ENCODE data around the gene OAS1. TPM values are rescaled to one million over a fixed set of nuclear protein-coding genes. Genes with fewer than 3 reads are reported as not detected.
"Not testable (repeated sequence)": the region's sequence is repeated elsewhere in the genome, so short reads cannot be mapped to it uniquely, and the experiment has no call there.

The OAS1 gene
- total RNA-seq, 1 donor from 2014 or later: 29.0 TPM

DNA sequence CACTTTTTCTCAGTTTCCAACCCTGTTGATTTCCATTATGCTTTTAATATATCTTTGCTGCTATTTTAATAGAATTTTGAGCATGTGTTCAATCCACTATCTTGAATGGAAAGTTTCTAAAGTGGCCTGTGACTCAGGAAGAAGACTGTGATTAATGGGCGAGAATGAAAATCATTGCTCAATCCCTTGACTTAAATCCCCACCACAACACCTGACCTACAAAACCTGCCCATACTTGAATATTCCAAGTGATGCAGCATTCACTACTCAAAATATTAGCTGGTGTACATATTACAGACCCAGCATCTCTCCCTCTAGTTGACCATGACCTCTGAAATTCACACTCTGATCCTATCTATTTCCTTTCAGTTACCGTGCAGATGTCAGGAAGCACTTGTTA lies 30.2 kb downstream of the OAS1 start:
- DNase-seq (ENCODE audit: low read depth in 2 of 2): no peak

GRCh38 chr12:112937741-112938719 lies 31.3 kb downstream of the OAS1 start, which contains the start of gene OAS3:
TSS of gene OAS3 (plus strand) at chr12:112938474. CDS start at chr12:112938531, 57 bp downstream.
- peak; percentile 30 to 61 for DNase-seq (ENCODE audit: low read depth in 2 of 2)

DNA sequence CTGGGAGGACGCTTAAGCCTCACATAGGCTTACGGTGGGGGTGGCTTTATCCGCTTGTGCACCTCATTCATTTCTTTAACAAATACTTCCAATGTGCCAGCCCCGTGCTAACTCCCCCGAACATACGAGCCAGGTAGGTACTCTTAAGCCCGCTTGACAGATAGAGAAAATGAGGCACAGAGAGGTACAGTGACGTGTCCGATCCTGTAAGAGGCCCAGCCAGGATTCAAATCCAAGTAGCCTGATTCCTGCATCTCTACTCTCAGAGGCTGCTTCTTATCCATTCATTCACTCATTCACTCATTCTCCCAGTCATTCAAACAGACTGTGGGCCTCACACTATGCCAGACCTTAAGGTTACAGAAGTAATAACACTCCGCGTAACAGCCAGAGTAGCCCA lies 32.0 kb downstream of the OAS1 start:
- no peak for DNase-seq (ENCODE audit: low read depth in 2 of 2)

DNA sequence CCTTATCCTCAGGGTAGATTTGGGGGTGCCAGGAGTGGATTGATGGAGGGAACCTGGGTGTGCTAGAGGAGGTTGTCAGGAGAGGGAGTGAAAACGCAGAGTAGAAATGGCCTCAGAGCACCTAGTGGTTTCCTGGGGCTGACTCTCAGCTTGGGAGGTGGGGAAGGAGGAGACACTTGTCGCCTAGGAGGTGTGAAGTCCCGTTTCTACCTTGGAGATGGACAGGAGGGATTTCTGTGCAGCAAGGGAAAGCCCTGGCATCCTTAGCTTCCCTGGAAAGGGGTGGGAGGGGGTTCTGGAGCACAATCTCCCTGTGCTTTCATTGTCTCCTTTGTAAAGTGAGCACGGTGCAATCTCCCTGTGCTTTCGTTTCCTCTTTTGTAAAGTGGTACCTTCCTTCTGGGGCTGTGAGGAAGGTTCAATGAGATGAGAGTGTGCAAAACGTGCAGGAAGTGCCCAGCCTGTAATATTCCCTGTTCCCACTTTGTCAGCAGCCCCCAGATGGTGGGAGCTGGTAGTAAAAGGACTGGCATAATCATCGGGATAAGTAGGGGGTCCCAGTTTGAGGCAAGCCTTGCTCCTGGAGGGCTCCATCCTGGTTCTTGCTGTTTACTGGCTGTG lies 33.1 kb downstream of the OAS1 start:
- no peak for DNase-seq (ENCODE audit: low read depth in 2 of 2)

DNA sequence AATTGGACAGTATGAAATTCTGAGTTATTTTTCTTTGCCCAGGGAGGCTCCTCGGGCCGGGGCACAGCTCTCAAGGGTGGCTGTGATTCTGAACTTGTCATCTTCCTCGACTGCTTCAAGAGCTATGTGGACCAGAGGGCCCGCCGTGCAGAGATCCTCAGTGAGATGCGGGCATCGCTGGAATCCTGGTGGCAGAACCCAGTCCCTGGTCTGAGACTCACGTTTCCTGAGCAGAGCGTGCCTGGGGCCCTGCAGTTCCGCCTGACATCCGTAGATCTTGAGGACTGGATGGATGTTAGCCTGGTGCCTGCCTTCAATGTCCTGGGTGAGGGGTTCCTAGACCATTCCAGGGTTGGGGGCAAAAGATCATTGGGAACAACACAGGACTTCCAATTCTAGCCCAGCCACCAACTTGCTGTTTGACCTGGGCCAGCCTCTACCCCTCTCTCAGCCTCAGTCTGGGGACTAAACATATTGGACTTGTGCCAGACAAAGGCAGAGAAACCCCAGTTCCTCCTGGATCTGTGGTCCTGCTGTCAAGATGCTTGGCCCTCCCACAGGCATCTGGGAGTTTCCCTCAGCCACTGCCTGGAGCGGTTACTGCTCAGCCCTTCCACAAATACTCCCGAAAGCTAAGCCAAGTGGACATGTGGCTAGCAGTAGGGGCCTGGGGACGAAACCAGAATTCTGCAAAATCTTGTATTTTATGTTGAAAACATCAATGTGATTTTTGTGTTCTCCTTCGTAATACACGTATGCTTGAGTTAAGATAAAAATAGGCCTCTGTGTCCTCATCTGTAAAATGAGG lies 35.0 kb downstream of the OAS1 start:
- no peak for DNase-seq (ENCODE audit: low read depth in 2 of 2)

GRCh38 chr12:112942572-112942971 lies 35.8 kb downstream of the OAS1 start:
- no peak for DNase-seq (ENCODE audit: low read depth in 2 of 2)

- no peak for DNase-seq (ENCODE audit: low read depth in 2 of 2)
These were observed 37.4 kb downstream of the OAS1 start for GRCh38 chr12:112944024-112944690.

GRCh38 chr12:112945515-112945914 lies 38.8 kb downstream of the OAS1 start:
- no peak for DNase-seq (ENCODE audit: low read depth in 2 of 2)

- no peak for DNase-seq (ENCODE audit: low read depth in 2 of 2)
These were observed 39.7 kb downstream of the OAS1 start for GRCh38 chr12:112946236-112947000.

GRCh38 chr12:112947314-112947713 lies 40.6 kb downstream of the OAS1 start:
- no peak for DNase-seq (ENCODE audit: low read depth in 2 of 2)

GRCh38 chr12:112947761-112948160 lies 41.0 kb downstream of the OAS1 start:
- no peak for DNase-seq (ENCODE audit: low read depth in 2 of 2)

- DNase-seq (ENCODE audit: low read depth in 2 of 2): no peak
These were observed 42.0 kb downstream of the OAS1 start for GRCh38 chr12:112948806-112949205.

- DNase-seq (ENCODE audit: low read depth in 2 of 2): no peak
These were observed 43.9 kb downstream of the OAS1 start for GRCh38 chr12:112950701-112951100.

DNA sequence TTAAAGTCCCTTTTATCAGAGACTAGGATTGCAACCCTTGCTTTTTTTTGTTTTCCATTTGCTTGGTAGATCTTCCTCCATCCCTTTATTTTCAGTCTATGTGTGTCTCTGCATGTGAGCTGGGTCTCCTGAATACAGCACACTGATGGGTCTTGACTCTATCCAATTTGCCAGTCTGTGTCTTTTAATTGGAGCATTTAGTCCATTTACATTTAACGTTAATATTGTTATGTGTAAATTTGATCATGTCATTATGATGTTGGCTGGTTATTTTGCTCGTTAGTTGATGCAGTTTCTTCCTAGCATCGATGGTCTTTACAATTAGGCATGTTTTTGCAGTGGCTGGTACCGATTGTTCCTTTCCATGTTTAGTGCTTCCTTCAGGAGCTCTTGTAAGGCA lies 50.4 kb downstream of the OAS1 start:
- not testable (repeated sequence) for DNase-seq (ENCODE audit: low read depth in 2 of 2)

DNA sequence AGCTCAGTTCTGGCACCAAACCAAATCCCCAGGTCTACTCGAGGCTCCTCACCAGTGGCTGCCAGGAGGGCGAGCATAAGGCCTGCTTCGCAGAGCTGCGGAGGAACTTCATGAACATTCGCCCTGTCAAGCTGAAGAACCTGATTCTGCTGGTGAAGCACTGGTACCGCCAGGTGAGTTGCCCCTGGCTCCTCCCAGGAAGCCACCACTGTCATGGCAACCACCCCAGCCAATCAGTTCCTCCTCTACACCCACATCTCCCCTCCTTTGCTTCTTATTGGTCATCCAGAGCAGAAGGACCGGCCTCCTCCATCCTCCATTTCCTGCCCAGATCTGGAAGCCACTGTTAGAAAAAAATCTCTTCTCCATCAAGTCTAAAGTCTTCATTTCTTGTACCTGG lies 54.3 kb downstream of the OAS1 start:
- no peak for DNase-seq (ENCODE audit: low read depth in 2 of 2)

GRCh38 chr12:112961536-112961935 lies 54.8 kb downstream of the OAS1 start:
- DNase-seq (ENCODE audit: low read depth in 2 of 2): no peak

GRCh38 chr12:112962561-112962960 lies 55.8 kb downstream of the OAS1 start:
- no peak for DNase-seq (ENCODE audit: low read depth in 2 of 2)

- DNase-seq (ENCODE audit: low read depth in 2 of 2): no peak
These were observed 56.6 kb downstream of the OAS1 start for GRCh38 chr12:112963227-112963861.

DNA sequence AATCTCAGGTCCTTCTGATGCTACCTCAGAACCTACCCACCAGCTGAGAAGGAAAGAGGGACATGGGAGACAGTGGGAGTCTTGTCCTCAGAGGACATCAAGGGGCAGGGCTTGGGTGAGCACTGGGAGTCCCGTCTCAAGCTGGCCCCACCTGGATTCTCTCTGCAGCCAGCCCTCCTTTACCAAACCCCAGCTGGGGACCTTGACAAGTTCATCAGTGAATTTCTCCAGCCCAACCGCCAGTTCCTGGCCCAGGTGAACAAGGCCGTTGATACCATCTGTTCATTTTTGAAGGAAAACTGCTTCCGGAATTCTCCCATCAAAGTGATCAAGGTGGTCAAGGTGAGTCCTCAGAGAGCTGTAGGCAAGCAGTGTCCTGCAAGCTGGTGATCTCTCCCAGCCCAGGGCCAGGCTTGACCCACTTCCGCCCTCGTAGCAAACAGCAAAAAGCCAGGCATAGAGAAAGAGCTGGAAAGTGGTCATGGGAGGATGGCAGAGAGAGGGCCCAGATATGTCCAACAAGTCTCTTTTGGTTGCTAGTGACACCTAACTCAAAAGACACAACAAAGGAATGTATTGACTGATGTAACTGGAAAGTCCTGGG lies 57.4 kb downstream of the OAS1 start:
- no peak for DNase-seq (ENCODE audit: low read depth in 2 of 2)

- DNase-seq (ENCODE audit: low read depth in 2 of 2): no peak
These were observed 58.2 kb downstream of the OAS1 start for GRCh38 chr12:112964915-112965314.
